ENCODE data around the gene MED8.

DNA sequence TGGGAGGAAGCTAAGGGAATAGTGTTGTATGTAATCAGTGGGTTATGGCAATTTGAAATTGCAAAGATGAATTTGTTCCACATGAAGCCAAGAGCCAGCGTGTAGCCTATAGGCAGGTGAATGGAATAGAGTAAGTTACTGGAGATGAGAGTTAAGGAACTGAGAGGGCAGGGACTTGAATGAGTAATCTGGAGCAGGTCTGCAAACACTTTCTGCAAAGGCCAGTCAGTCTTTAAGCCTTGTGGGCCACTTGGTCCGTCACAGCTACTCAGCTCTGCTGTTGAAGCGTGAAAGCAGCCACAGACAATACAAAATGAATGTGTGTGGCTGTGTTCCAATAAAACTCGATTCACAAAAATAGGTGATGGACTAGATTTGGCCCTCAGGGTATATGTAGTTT lies 29.3 kb upstream of the MED8 start:
- TF ChIP-seq REST (IDR thresholded peaks at IDR 0.05; ENCODE audit: low read depth) (no peak), YY1 (IDR thresholded peaks at IDR 0.05; ENCODE audit: low read depth) (no peak), CREB1 (IDR thresholded peaks at IDR 0.05; ENCODE audit: low read depth) (no peak), EP300 (IDR thresholded peaks at IDR 0.05; ENCODE audit: borderline replicate concordance) (no peak), CEBPB (IDR thresholded peaks at IDR 0.05) (no peak), RAD21 (IDR thresholded peaks at IDR 0.05; ENCODE audit: low read depth) (no peak), TAF1 (IDR thresholded peaks at IDR 0.05; ENCODE audit: low read depth) (no peak), NFIC (IDR thresholded peaks at IDR 0.05) (no peak)
- TF ChIP-seq, protein P1, sequence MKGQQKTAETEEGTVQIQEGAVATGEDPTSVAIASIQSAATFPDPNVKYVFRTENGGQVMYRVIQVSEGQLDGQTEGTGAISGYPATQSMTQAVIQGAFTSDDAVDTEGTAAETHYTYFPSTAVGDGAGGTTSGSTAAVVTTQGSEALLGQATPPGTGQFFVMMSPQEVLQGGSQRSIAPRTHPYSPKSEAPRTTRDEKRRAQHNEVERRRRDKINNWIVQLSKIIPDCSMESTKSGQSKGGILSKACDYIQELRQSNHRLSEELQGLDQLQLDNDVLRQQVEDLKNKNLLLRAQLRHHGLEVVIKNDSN (IDR thresholded peaks at IDR 0.05), result no peak
- TF ChIP-seq, protein P2, sequence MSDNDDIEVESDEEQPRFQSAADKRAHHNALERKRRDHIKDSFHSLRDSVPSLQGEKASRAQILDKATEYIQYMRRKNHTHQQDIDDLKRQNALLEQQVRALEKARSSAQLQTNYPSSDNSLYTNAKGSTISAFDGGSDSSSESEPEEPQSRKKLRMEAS (IDR thresholded peaks at IDR 0.05), result no peak

Data from Ishikawa (cell line).